Measurements from ENCODE around the gene FADS1. TPM values are rescaled to one million over a fixed set of nuclear protein-coding genes. Genes with fewer than 3 reads are reported as not detected.

FADS1 gene
- total and polyA plus RNA-seq, 2 of the 13 experiments (the other 11 are each of a cell fraction or from before 2014, with no cell fraction given) = 91.8 to 108 TPM

GRCh38 chr11:61792310-61793082 lies 24.3 kb downstream of the FADS1 start, which contains the start of the genes FEN1 and TMEM258 (continued):
- TF ChIP-seq SNAPC4 (CRISPR knock-in tag; IDR thresholded peaks at IDR 0.05) (peak; percentile 56; the same call in 1 of the 2 replicates), E2F1 (CRISPR knock-in tag; IDR thresholded peaks at IDR 0.05) (peak; percentile 100), TRAFD1 (CRISPR knock-in tag; IDR thresholded peaks at IDR 0.05; ENCODE audit: borderline replicate concordance) (peak; percentile 66; the same call in 1 of the 2 replicates), PAX8 (CRISPR knock-in tag; IDR thresholded peaks at IDR 0.05; ENCODE audit: borderline replicate concordance) (no peak), ZNF766 (CRISPR knock-in tag; IDR thresholded peaks at IDR 0.05; ENCODE audit: borderline replicate concordance) (0 out of 2 replicates have a peak, but pooled peaks have one; percentile 15), JUND (CRISPR knock-in tag; IDR thresholded peaks at IDR 0.05) (no peak), GMEB1 (CRISPR knock-in tag; IDR thresholded peaks at IDR 0.05; ENCODE audit: borderline replicate concordance) (peak; percentile 89), NFKB2 (CRISPR knock-in tag; IDR thresholded peaks at IDR 0.05; ENCODE audit: borderline replicate concordance) (peak; percentile 79), ELF4 (CRISPR knock-in tag; IDR thresholded peaks at IDR 0.05; ENCODE audit: borderline replicate concordance) (peak; percentile 59; the same call in 1 of the 2 replicates), ZNF704 (CRISPR knock-in tag; IDR thresholded peaks at IDR 0.05; ENCODE audit: borderline replicate concordance) (peak; percentile 94; the same call in 1 of the 2 replicates), RNF2 (conservative IDR thresholded peaks at IDR 0.05; ENCODE audit: low read depth) (peak; percentile 36; the same call in 1 of the 2 replicates), RARA (CRISPR knock-in tag; IDR thresholded peaks at IDR 0.05) (no peak; the same call in 1 of the 2 replicates), ZNF598 (CRISPR knock-in tag; IDR thresholded peaks at IDR 0.05; ENCODE audit: borderline replicate concordance) (no peak), SUZ12 (IDR thresholded peaks at IDR 0.05; ENCODE audit: low read depth, low read length) (no peak; the same call in 1 of the 2 replicates), KLF12 (CRISPR knock-in tag; IDR thresholded peaks at IDR 0.05; ENCODE audit: borderline replicate concordance) (0 out of 2 replicates have a peak, but pooled peaks have one; percentile 52), ZSCAN21 (CRISPR knock-in tag; IDR thresholded peaks at IDR 0.05; ENCODE audit: borderline replicate concordance) (peak; percentile 57; the same call in 1 of the 2 replicates)

Data from HepG2 (cell line).